KMS-11 (cell line): ENCODE data around the gene SMPD3.

Source experiments
- H2AFZ ChIP-seq: fragments of 200-600 bp; sonication (generic); 2 replicates; pipeline ENCODE4 v1.6.1; 2016; ENCODE audit warnings: antibody characterized with exemption, mixed run types, low read depth
- H3K27ac ChIP-seq: fragments of 200-600 bp; sonication (generic); 2 replicates; pipeline ENCODE4 v1.6.1; 2016; ENCODE audit warnings: mild to moderate bottlenecking, mixed run types
- H3K27me3 ChIP-seq: fragments of 200-600 bp; sonication (generic); 2 replicates; pipeline ENCODE4 v1.6.1; 2017; ENCODE audit warnings: mild to moderate bottlenecking, low read depth, mixed run types, moderate library complexity; ENCODE audit not compliant: insufficient read depth
- H3K36me3 ChIP-seq: fragments of 200-600 bp; sonication (generic); 2 replicates; pipeline ENCODE4 v1.6.1; 2017; ENCODE audit warnings: mild to moderate bottlenecking, mixed run types; ENCODE audit not compliant: insufficient read depth
- H3K4me1 ChIP-seq: fragments of 200-600 bp; sonication (generic); 2 replicates; pipeline ENCODE4 v1.6.1; 2016; ENCODE audit warnings: mild to moderate bottlenecking, low read depth, mixed run types; ENCODE audit not compliant: poor library complexity, severe bottlenecking
- H3K4me2 ChIP-seq: fragments of 200-600 bp; sonication (generic); 2 replicates; pipeline ENCODE4 v1.7.0; 2016; ENCODE audit warnings: mild to moderate bottlenecking, mixed run types
- H3K4me3 ChIP-seq: fragments of 200-600 bp; sonication (generic); IDR thresholded peaks from 2 replicates; pipeline ENCODE4 v1.6.1; 2017; ENCODE audit warnings: low read depth, low read length, mixed read lengths; ENCODE audit not compliant: insufficient read depth
- H3K79me2 ChIP-seq: fragments of 200-600 bp; sonication (generic); 2 replicates; pipeline ENCODE4 v1.6.1; 2016; ENCODE audit warnings: low read depth, mixed run types; ENCODE audit not compliant: insufficient read depth
- H3K9ac ChIP-seq: fragments of 200-600 bp; sonication (generic); 2 replicates; pipeline ENCODE4 v1.6.1; 2016; ENCODE audit warnings: mild to moderate bottlenecking, mixed run types
- H4K20me1 ChIP-seq: fragments of 200-600 bp; sonication (generic); 2 replicates; pipeline ENCODE4 v1.6.1; 2016; ENCODE audit warnings: mild to moderate bottlenecking, mixed run types; ENCODE audit not compliant: insufficient read depth
- CTCF ChIP-seq: fragments of 200-600 bp; sonication (generic); conservative IDR thresholded peaks from 2 replicates; pipeline ENCODE4 v1.6.1; 2017; ENCODE audit warnings: low read depth, mild to moderate bottlenecking, antibody characterized with exemption, low read length, moderate library complexity, mixed read lengths

SMPD3 gene

DNA sequence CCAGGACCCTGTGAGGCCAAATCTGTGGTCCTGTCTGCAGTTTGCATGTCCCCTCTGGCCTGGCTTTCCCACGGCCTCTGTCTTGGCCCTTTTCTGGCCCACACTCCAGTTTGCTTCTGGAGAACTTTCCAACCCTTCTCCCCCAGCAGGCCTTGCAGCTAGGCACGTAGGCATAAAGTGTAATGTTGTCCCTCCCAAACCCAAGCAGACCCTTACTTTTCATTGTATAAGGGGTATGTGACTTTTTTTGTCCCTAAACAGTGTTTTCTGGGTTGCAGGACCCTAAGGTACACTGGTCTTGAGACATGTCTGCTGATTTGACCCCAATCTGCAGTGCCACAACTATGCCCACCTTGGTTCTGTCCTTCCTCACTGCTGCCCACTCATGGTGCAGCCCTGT is 15.6 kb upstream of the SMPD3 start:
- Histone ChIP-seq H3K9ac (no peak overlapping the region), H3K36me3 (no peaks in the 10 kb centered on the region), H3K79me2 (no peaks in the 10 kb centered on the region), H2AFZ (no peak overlapping the region), H3K27me3 (no peaks in the 10 kb centered on the region), H4K20me1 (no peaks in the 10 kb centered on the region), H3K27ac (no peak overlapping the region), H3K4me3 (no peak overlapping the region), H3K4me1 (peaks cover 19% of the 10 kb centered on the region), H3K4me2 (no peak overlapping the region)
- no peak for TF ChIP-seq CTCF

DNA sequence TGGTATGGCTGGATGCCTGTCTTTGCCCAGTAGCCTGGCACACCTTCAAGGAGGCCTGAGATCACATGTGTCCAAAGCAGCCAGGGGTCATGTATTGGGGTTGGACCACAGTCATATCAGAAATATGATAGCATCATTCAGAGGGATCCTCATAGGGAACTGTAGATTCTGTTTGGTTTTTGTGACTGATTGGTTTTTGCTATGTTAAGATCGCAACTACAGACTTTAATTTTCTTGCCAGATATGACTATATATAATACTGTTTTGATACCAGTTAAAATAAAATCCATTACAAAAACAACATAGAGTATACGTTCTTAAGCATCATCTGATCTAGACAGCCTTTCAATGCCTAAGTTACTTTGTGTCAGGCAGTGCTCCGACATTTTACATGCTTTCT is 11.8 kb upstream of the SMPD3 start:
- Histone ChIP-seq H4K20me1 (no peaks in the 10 kb centered on the region), H3K9ac (no peak overlapping the region), H2AFZ (no peak overlapping the region), H3K27me3 (no peaks in the 10 kb centered on the region), H3K4me1 (peaks cover 6% of the 10 kb centered on the region), H3K4me3 (no peak overlapping the region), H3K4me2 (no peak overlapping the region), H3K36me3 (no peaks in the 10 kb centered on the region), H3K79me2 (no peaks in the 10 kb centered on the region), H3K27ac (no peak overlapping the region)
- TF ChIP-seq CTCF = no peak

DNA sequence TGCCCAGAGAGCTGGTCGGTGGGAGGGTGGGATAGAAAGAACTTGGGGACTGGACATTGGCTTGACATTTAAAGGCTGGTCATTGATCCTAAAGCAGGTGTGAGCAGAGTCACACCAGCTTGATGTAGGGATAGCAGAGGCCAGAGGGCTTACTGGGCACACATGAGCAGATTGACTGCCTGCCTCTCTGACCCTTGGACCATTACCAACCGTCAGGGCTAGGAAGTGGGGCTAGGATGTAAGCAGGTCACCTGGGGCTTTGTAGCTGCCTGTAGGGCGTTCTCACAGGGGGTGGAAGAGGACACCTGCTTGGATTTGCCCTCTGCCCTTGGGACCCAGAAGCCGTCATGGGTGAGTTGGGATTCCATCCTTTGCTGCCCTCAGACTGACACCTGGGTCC is 11.1 kb upstream of the SMPD3 start:
- Histone ChIP-seq H3K79me2 (no peaks in the 10 kb centered on the region), H3K4me1 (peaks cover 6% of the 10 kb centered on the region), H3K4me3 (no peak overlapping the region), H3K27ac (no peak overlapping the region), H3K36me3 (no peaks in the 10 kb centered on the region), H3K9ac (no peak overlapping the region), H3K27me3 (no peaks in the 10 kb centered on the region), H2AFZ (no peak overlapping the region), H3K4me2 (no peak overlapping the region), H4K20me1 (no peaks in the 10 kb centered on the region)
- TF ChIP-seq CTCF = no peak

DNA sequence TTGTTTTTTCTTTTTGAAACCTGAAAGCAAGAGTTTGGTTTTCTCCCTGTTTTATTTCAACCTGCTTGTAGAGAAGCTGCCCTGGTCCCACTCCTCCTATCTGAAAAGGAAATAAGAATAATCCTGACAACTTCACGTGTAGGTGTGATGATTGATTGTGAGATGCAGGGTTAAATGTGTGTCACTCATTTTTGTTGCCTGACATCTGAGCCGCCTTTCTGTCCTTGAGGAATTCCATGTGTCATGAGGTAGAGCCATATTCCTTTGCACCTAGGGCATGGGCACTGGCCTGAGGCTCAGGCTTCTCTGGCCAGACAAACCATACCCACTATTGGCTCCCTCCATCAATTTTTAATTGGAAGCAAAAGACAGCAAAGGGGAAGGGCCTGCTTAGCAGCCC is 10.2 kb upstream of the SMPD3 start:
- H3K4me2 ChIP-seq = no peak overlapping the region
- no peak overlapping the region for H2AFZ ChIP-seq
- no peak overlapping the region for H3K4me3 ChIP-seq
- no peaks in the 10 kb centered on the region for H3K36me3 ChIP-seq
- peaks cover 6% of the 10 kb centered on the region for H3K4me1 ChIP-seq
- H3K27ac ChIP-seq = no peak overlapping the region
- H3K79me2 ChIP-seq = no peaks in the 10 kb centered on the region
- H3K27me3 ChIP-seq = no peaks in the 10 kb centered on the region
- TF ChIP-seq CTCF = no peak
- no peak overlapping the region for H3K9ac ChIP-seq
- no peaks in the 10 kb centered on the region for H4K20me1 ChIP-seq

DNA sequence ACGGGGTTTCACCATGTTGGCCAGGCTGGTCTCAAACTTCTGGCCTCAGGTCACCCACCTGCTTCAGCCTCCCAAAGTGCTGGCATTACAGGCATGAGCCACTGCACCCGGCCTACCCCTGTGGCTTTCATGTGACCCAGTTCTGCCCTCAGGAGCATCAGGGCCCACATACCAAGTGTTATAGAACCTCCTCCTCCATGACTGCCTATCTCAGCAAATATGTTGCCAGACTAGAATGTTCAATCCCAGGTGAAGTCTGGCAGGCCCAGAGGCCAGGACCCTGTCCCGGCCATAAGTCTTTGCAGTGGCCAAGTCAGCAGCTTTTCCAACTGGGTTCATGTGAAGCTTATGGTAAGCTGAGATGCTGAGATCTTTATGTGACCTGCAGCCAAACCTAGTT is 9.8 kb upstream of the SMPD3 start:
- Histone ChIP-seq H3K4me1 (peaks cover 6% of the 10 kb centered on the region), H3K79me2 (no peaks in the 10 kb centered on the region), H3K27me3 (no peaks in the 10 kb centered on the region), H2AFZ (no peak overlapping the region), H4K20me1 (no peaks in the 10 kb centered on the region), H3K27ac (no peak overlapping the region), H3K9ac (no peak overlapping the region), H3K4me3 (no peak overlapping the region), H3K4me2 (no peak overlapping the region), H3K36me3 (no peaks in the 10 kb centered on the region)
- TF ChIP-seq CTCF = no peak
